CD4-positive, alpha-beta T cell treated with Interleukin-15 for 1 hour (primary cell): ENCODE results near the gene OR51B6.
"Not testable (repeated sequence)": the region's sequence is repeated elsewhere in the genome, so short reads cannot be mapped to it uniquely, and the experiment has no call there.

Experiments
- DNase-seq: peaks from one replicate; pipeline ENCODE4 v3.0.0-alpha.2; 2020

The OR51B6 gene, protein sequence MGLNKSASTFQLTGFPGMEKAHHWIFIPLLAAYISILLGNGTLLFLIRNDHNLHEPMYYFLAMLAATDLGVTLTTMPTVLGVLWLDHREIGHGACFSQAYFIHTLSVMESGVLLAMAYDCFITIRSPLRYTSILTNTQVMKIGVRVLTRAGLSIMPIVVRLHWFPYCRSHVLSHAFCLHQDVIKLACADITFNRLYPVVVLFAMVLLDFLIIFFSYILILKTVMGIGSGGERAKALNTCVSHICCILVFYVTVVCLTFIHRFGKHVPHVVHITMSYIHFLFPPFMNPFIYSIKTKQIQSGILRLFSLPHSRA

DNA sequence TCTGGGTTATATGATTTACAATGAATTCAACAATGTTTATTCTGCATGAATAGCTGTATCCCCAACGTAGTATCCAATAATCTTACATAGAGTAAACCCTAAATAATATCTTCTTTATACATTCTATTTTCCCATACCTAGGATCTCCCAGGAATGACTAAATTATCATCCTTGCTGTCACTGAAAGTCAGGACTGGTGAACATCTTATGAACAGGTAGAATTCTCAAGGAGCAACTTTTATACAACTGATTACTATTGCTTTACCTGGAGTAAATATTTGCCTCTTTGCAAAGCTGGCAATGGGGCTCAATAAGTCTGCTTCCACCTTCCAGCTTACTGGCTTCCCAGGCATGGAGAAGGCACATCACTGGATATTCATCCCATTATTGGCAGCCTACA is at the start of gene OR51B6:
Gene OR51B6 (plus strand): TSS at position 301 of the 400 bp plus-strand sequence. CDS start 0 bp downstream, at position 301.
- no peak for DNase-seq

DNA sequence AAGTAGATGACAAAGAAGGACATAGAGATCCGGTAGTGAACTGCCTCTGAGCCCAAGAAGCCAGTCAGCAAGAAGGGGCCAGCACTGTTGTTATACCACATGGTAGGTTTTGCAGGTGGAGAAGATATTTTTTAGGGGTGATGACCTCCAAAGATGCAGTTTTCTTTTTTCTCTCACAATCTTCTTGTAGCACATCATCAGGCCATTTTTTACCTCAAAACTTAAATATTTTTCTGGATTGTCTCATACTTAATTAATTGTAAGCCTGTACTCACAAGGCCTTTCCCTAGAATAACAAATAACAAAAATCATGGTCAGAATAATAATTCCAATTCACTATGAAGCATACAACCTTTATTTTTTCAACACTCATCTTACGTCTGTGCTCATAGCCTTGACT is 49.5 kb upstream of the OR51B6 start, which contains the start of gene OR51B4:
Gene OR51B4 (minus strand): TSS at position 101 of the 400 bp plus-strand sequence. CDS start 0 bp downstream, at position 101.
- no peak for DNase-seq

DNA sequence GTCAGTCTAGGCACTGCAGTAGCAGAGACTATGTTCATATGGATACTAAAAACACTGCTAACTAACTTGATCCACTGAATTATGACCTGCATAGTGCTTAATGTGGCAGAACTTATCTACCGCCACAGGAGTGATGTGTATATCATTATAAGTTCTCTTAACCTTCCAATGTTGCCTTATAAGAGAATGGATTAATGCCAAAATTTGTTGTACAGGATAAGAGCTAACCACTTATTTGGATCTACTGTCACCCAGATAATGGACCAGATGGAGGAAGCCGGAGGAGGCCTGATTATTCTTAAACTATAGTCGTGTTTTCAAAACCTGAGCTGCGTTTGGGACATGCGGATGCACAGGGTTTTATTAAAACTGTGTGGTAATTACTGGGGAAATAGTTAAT is 47.7 kb upstream of the OR51B6 start:
- no peak for DNase-seq

DNA sequence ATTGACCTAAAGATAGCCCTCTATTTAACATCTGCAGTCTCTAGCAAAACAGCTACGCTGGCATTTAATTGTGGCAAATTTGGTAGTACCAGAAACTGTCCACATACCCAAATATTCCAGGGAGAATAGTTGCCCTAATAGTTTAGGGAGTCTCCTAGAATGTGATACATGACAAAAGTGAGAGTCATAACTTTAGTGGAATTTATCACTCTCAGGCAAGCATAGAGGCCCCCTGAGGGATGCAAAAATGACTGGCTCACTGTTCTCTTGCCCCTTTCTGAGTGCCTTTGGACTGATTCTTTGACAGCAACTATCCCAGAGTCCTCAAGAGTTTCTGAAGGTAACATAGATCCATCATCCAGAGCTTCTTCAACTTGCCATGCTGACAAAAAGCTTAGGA is 47.3 kb upstream of the OR51B6 start:
- DNase-seq, result no peak

DNA sequence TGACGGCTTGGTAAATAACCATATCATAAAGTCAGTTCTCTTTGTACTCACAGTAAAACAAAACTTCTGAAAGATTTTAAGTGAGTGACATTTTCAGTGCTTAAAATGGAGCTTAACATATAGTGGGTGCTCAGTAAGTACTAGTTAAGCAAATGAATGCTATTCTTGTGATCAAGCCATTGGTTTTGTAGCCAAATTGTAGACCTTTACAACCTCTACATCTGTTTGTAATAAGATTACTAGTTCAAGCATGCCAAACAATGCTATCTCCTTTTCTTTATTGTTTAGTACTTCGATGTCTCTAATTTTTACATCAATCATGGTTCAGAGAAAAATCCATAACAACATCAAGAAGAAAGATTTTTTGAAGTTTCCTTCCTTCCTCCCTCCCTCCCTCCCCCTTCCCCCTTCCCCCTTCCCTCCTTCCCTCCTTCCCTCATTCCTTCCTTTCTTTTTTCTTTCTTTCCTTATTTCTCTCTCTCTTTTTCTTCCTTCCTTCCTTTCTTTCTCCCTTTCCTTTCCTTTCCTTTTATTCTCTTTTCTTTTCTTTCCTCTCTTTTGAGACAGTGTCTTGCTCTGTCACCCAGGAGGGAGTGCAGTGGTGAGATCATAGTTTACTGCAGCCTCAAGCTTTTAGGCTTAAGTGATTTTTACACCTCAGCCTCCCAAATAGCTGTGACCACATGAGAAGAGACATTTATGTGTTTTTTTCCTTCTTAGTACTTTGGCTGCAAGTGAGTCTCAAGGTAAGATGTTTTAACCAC is 43.9 kb upstream of the OR51B6 start:
- DNase-seq, result no peak

DNA sequence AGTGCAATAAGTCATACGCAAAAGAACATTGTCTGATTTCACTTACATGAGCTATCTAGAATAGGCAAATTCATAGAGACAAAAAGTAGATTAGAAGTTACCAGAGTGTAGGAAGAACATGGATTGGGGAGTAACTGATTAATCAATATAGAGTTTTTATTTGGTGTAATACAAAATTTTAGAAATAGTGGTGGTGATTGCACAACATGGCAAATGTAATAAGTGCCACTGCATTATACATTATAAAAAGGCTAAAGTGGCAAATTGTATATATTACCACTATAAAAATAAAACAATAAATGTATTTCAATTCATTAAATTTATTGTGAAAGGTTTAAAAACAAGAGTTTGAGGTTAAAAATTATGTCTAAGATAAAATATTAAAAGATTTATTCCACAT is 40.9 kb upstream of the OR51B6 start:
- DNase-seq, result no peak

DNA sequence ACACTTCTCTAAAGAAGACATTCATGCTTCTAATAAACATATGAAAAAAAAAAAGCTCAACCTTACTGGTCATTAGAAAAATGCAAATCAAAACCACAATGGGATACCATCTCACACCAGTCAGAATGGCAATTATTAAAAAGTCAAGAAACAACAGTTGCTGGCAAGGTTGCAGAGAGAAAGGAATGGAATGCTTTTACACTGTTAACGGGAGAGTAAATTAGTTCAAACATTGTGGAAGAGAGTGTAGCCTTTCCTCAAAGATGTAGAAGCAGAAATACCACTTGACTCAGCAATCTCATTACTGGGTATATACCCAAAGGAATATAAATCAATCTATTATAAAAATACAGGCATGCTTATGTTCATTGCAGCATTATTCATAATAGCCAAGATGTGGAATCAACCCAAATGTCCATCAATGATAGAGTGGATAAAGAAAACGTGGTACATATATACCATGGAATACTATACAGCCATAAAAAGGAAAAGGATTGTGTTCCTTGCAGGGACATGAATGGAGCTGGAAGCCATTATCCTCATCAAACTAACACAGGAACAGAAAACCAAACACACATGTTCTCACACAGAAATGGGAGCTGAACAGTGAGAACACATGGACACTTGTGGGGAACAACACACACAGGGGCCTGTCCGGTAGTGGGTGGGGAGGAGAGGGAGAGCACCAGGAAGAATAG is 37.8 kb upstream of the OR51B6 start:
- DNase-seq, result not testable (repeated sequence)

DNA sequence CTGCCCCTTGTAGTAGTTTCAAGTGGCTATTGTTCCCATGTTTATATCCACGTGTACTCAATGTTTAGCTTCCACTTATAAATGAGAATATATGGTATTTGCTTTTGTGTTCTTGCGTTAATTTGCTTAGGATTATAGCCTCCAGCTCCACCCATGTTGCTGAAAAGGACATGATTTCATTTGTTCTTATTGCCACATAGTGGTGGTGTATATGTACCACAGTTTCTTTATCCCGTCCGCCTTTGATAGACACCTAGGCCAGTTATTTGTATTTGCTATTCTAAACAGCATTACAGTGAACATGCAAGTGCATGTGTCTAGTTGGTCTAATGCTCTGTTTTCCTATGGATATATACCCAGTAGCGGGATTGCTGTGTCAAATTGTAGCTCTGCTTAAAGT is 34.0 kb upstream of the OR51B6 start:
- DNase-seq, result no peak

DNA sequence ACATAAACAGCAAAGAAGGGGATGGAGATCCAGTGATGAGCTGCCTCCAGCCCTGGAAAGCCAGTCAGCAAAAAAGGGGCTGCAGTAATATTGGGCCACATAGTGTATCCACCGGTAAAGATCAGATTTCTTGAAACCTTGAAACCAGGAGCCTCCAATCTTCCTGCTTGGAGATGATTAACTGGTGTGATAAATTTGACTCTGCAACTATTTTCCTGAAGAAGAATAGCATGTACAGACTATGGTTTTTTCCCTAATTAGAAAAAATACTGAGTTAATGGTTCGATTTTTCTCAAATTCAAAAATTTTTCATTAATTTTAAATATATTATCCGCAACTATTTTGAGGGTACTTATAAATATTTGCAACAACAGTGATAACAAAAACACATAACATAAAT is 27.1 kb upstream of the OR51B6 start, which contains the start of gene OR51B2:
Gene OR51B2 (minus strand): TSS at position 101 of the 400 bp plus-strand sequence. CDS start 0 bp downstream, at position 101.
- DNase-seq, result no peak

DNA sequence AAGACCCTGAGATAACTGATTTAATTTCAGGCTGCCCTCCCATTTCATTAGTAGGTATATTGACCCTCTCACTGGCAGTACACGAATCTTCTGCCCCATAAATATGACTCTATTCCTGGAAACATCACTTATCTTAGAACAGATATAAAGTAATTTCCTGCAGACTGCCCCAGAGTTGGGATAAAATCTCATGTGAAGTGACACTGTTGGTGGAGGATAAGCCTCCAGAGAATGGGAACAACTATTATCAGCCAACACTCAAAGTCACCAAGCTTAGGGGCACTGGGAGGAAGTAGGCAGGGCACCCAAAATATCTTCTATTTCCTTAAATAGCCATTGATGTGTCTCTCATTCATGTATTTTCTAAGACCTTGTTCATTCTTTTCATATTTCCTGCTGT is 16.1 kb upstream of the OR51B6 start:
- DNase-seq, result no peak

DNA sequence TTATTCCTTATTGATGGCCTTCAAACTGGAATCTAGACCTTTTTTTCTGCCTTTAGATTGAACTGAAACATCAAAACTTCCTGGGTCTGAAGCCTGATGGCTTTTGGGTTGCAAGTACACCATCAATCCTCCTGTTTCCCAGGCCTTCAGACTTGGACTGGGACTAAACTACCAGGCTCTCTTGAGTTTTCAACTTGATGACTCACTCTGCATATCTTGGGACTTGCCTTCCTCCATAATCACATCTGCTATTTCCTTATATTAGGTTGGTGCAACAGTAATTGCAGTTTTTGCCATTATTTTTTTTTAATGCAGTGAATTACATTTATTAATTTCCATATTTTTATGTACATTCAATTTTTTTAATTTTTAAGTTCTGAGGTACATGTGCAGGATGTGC is 15.0 kb upstream of the OR51B6 start:
- DNase-seq, result no peak

DNA sequence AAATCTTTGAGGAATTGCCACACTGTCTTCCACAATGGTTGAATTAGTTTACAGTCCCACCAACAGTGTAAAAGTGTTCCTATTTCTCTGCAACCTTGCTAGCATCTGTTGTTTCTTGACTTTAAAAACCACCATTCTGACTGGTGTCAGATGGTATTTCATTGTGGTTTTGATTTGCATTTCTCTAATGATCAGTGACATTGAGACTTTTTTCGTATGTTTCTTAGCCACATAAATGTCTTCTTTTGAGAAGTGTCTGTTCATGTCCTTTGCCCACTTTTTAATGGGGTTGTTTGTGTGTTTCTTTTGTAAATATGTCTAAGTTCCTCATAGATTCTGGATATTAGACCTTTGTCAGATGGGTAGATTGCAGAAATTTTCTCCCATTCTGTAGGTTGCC is 14.1 kb upstream of the OR51B6 start:
- not testable (repeated sequence) for DNase-seq

DNA sequence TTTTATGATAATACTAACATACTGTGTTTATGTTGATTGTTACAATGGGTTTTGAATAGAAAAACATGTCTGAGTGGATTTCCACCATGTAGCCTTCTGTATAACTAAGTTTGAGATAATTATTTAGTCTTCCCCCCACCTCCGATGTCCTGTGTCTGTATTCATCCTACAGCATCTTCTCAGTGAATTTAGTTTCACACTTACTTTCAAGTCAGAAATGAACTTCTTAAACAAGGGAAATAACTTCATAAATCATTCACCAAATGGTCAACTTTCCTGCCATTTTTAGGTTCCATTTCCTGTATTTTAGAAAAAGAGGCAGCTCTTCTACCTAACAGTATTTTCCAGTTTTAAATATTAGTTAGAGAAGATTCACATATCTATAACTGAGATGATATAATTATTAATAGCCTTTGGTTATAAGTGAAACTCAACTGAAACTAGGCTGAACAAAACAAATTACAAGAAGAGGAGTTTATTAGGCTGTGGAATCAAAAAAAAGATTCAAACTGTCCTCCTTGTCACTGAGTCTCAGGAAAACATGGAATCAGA is 11.5 kb upstream of the OR51B6 start:
- DNase-seq, result no peak

DNA sequence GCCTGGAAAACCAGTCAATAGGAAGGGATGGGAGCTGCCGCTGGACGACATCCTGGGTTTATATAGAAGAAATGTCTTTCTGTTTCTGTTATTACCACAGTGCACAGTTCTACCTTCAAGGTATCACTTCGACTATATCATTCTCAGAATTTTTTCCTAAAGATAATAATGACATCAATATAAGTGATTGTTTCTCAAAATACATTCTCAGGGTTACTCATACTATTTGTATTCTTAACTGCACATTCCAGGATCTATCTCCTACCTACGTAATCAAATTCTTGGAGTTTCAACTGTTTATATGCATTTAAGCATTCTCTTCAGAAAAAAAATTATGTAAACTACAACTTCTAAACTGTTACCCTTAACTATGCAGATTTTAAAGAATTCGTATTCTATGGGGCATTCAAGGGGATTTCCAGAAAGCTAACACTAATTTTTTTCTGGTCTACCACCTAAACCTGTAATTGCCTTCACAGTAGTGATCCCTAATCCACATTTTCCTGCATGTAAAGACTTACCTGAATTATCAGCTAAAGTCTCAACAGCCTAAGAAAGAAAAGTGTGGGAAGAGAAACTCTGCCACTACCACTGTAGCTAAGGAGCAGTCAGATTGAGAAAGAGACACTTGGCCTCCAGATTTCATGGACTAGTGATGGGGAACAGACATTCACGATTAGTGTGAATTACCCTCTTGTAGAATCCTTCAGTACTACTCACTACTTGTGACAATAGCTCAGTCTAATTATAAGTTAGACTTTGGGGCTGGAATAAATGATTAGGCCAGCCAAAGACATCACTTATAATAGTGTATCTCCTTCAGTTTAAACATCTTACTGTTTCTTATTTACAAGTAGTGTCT is 7.6 kb upstream of the OR51B6 start, which contains the start of gene OR51B5:
Gene OR51B5 (minus strand): TSS at position 51 of the 862 bp plus-strand sequence. CDS start 0 bp downstream, at position 51.
- DNase-seq, result no peak

DNA sequence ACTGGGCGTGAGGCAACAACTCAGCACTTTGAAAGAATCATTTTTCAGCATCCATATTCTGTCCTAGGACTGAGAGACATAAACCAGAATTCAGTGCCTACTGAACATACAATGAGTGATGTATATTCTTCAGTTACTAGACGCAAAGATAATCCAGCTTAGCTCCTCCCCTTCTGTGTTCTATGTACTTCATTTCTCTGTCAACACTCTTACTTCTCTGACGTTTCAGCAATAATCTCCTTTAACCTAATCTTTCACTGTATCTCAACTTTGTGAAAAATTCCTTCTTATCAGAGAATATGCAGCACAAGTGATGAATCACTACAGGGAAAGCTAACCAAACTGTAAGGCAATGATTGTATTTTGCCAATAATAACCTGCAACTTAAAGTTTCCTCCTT is 5.5 kb upstream of the OR51B6 start:
- DNase-seq, result no peak

DNA sequence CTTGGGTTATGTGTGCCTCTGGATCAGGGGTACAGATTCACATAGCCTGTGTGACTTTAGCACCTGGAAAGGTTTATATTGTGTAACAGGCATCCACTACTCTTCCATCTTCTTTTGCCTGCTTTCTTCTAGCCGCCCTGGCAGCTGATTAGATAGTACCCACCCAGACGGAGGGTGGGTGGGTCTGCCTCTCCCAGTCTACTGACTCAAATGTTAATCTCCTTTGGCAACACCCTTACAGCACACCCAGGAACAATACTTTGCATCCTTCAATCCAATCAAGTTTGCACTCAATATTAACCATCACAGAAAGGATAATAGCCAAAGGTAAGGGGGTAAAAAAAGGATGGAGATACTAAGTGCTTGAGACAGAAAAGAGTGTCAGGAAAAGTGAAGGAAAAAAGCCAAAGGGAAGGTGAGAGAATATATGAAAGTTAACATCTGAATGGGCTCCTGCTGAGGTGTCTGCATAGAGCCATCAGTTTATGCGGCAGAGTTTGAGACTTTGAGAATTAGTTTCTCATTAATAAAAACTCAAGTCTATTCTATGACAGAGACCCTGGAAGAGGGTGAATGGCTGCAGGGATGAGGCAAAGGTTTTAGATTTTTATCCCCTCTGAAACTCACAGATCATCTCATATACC is 2.6 kb upstream of the OR51B6 start:
- DNase-seq, result no peak

DNA sequence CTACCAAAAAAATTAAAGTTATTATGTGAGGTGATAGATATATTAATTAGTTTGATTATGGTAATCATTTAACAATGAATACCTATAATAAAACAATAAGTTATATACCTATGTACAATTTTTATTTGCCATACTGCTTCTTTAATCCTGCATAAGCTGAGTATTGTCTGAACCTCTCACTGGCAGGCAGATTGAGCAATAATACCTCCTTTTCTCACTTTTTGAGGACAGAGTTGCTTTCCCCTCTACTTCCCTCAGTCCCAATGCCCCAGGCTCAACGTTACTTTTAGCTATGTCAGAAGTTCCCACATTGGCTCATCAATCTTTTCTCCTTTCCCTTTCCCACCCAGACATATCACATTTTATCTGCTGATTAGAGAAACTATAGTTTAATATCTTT is 1.8 kb upstream of the OR51B6 start:
- no peak for DNase-seq

DNA sequence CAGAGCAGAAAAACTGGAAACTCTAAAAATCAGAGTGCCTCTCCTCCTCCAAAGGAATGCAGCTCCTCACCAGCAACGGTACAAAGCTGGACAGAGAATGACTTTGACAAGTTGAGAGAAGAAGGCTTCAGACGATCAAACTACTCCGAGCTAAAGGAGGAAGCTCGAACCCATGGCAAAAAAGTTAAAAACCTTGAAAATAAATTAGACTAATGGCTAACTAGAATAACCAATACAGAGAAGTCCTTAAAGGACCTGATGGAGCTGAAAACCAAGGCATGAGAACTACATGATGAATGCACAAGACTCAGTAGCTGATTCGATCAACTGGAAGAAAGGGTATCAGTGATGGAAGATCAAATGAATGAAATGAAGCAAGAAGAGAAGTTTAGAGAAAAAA is 4.7 kb downstream of the OR51B6 start:
- DNase-seq, result not testable (repeated sequence)

DNA sequence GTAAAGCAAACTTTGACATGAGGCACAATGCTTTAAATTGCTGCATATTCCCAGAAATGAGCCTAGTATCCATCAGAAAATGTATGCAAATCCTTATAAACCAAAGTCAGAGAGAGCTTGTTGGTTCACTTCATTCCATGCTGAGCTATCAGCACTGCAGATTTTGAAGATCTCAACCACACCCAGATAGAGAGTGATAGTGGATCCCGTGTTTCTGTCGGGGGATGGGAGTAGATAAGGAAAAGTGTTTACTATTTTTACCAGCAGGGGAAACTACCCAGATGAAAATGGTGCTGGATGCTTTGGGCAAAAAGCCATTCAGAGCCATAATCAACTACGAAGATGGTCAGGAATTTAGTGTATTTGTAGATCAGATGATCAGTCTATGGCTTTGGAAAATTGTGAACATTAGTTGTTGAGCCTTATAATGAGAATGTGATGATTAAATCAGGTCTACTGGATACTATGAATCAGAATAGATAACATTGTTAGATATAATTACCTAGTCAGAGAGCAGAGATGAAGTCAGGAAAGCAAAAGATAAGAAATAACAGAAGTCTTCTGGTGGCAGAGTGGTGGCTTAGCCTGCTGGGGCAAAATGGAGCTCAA is 10.8 kb downstream of the OR51B6 start:
- no peak for DNase-seq

DNA sequence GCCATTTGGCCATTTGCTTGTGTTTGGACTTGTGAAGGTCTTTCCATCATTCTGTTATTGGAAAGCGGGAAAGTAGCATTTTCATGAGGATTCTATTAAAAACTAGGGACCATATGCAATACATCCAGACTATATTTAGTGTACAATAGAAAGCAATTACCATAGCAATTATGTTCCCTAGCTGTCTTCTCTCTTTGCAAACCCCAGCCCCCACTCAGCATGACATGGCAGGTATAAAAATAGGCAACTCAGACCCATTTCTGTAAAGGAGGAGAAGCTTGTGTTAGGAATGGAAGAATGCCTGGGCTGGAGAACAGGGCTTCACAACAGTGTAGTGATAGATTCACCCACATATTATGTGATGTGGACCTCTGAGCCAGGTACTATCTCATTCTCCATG is 12.4 kb downstream of the OR51B6 start:
- DNase-seq, result no peak

DNA sequence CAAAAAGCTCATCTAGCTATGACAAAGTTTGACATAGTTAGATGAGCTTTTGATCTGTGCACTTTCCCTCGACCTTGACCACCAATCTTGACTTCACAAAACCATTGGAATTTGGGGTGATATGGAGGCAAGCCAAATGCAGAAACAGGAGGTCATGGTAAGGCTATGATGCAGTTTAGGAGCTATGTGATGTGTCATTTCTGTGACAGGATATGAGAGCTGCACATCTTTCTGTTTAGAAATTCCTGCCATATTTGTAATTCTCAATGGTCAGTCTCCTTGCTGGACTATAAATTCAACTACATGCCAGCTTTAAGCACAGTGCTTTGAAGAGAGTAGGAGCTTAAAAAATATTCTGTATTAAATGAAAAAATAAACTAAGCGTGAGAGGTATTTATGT is 12.9 kb downstream of the OR51B6 start:
- no peak for DNase-seq
